GM12878 (cell line): ENCODE measurements around the gene CDH4. TPM values are rescaled to one million over a fixed set of nuclear protein-coding genes. Genes with fewer than 3 reads are reported as not detected.

Experiments
- ATAC-seq: fragments of 200-7000 bp; cut with Tn5 transposase; 3 replicates; pipeline ENCODE4 v1.9.1; 2020; ENCODE audit warnings: mild to moderate bottlenecking, moderate library complexity
- BruUV-seq: library from RNA; stranded (reverse); fragments of 400-500 nt; replicated peaks from 2 replicates; lab custom pipeline; 2021; lab: Mats Ljungman, UMichigan
- CTCF ChIA-PET: fragments of 300-600 bp; sonication (Branson Sonifier 250); formaldehyde crosslinking; extraction: SDS; loops from one replicate; lab custom pipeline; 2021; ENCODE audit warnings: inconsistent platforms; lab: Yijun Ruan, JAX
- POLR2A ChIA-PET: fragments of 350-600 bp; formaldehyde crosslinking; extraction: SDS; loops from one replicate; lab custom pipeline; 2021; ENCODE audit warnings: inconsistent platforms; lab: Charles Lee
- RAD21 ChIA-PET: fragments of 300-600 bp; sonication (Branson Sonifier 250); formaldehyde crosslinking; loops from one replicate; lab custom pipeline; 2023; ENCODE audit warnings: antibody characterized with exemption; ENCODE audit not compliant: unreplicated experiment; lab: Charles Lee
- SMC1A ChIA-PET: fragments of 300-600 bp; sonication (Branson Sonifier 250); formaldehyde crosslinking; loops from one replicate; lab custom pipeline; 2023; ENCODE audit not compliant: unreplicated experiment, uncharacterized antibody; lab: Charles Lee
- DNase-seq: peaks from one replicate; pipeline ENCODE4 v3.0.0-alpha.2; 2011; ENCODE audit warnings: low read depth, low spot score
- FAIRE-seq: peaks from 3 replicates; lab custom pipeline; 2011; peaks lifted over from hg19 to GRCh38; lab: Jason Lieb, UNC
- H2AFZ ChIP-seq: 2 replicates; pipeline ENCODE4 v1.6.0; 2011; ENCODE audit warnings: low read depth, low read length, control low read depth; ENCODE audit not compliant: control insufficient read depth
- H3K27ac ChIP-seq: 2 replicates; pipeline ENCODE4 v1.5.1; 2011; ENCODE audit warnings: control low read depth; ENCODE audit not compliant: control insufficient read depth, insufficient read depth
- H3K27me3 ChIP-seq, 2 experiments: replicated peaks in 1 of 2; 2 replicates each; pipeline versions ENCODE4 v1.6.0 to v1.6.1; 2011; ENCODE audit warnings: low read length in 1 of 2; ENCODE audit not compliant: control insufficient read depth in 2 of 2, insufficient read depth in 2 of 2
- H3K36me3 ChIP-seq, 2 experiments: 2 replicates each; pipeline ENCODE4 v1.5.1; 2011; ENCODE audit warnings: low read length in 1 of 2; ENCODE audit not compliant: control insufficient read depth in 2 of 2, insufficient read depth in 2 of 2
- H3K4me1 ChIP-seq: 2 replicates; pipeline ENCODE4 v1.6.1; 2011; ENCODE audit warnings: mild to moderate bottlenecking, low read length, moderate library complexity, mixed read lengths; ENCODE audit not compliant: control insufficient read depth, insufficient read depth
- H3K4me2 ChIP-seq: 2 replicates; pipeline ENCODE4 v1.6.0; 2011; ENCODE audit warnings: control low read depth; ENCODE audit not compliant: control insufficient read depth, insufficient read depth
- H3K4me3 ChIP-seq: fragments of 200-600 bp; sonication (generic); 2 replicates; pipeline ENCODE4 v1.5.1; 2016
- H3K79me2 ChIP-seq: 2 replicates; pipeline ENCODE4 v1.6.0; 2011; ENCODE audit warnings: low read length; ENCODE audit not compliant: control insufficient read depth, insufficient read depth
- H3K9ac ChIP-seq: 2 replicates; pipeline ENCODE4 v1.8.0; 2011; ENCODE audit warnings: low read length, control low read depth, mixed read lengths; ENCODE audit not compliant: control insufficient read depth, insufficient read depth
- H3K9me3 ChIP-seq: replicated peaks from 3 replicates; pipeline ENCODE4 v1.5.1; 2011; ENCODE audit warnings: mild to moderate bottlenecking, low read length; ENCODE audit not compliant: control insufficient read depth, insufficient read depth
- H4K20me1 ChIP-seq: 2 replicates; pipeline ENCODE4 v1.6.0; 2011; ENCODE audit not compliant: control insufficient read depth, insufficient read depth
- ATF3 ChIP-seq: IDR thresholded peaks from 2 replicates; pipeline ENCODE4 v1.6.1; 2011; ENCODE audit warnings: low read depth, mild to moderate bottlenecking, low read length, moderate library complexity, borderline replicate concordance; ENCODE audit errors: extremely low read depth
- CHD2 ChIP-seq: IDR thresholded peaks from 2 replicates; pipeline ENCODE4 v1.6.1; 2011; ENCODE audit warnings: low read depth, low read length, improper control_type of control experiment, borderline replicate concordance
- E4F1 ChIP-seq: fragments of 450-650 bp; IDR thresholded peaks from 2 replicates; pipeline ENCODE4 v1.6.1; 2018; ENCODE audit warnings: borderline replicate concordance, mild to moderate bottlenecking; ENCODE audit not compliant: partially characterized antibody
- GATAD2B ChIP-seq: fragments of 450-650 bp; conservative IDR thresholded peaks from 2 replicates; pipeline ENCODE4 v1.6.1; 2017; ENCODE audit warnings: low read depth, mild to moderate bottlenecking, moderate library complexity
- IRF3 ChIP-seq: fragments of 450-650 bp; IDR thresholded peaks from 2 replicates; pipeline ENCODE4 v1.6.1; 2014; ENCODE audit warnings: mild to moderate bottlenecking
- IRF4 ChIP-seq: IDR thresholded peaks from 2 replicates; pipeline ENCODE4 v1.6.1; 2011; ENCODE audit warnings: low read depth, low read length
- LARP7 ChIP-seq: fragments of 450-650 bp; IDR thresholded peaks from 2 replicates; pipeline ENCODE4 v1.6.1; 2017; ENCODE audit warnings: mild to moderate bottlenecking
- POLR2A ChIP-seq: IDR thresholded peaks from 2 replicates; pipeline ENCODE4 v1.6.1; 2011; ENCODE audit warnings: low read depth, mild to moderate bottlenecking, low read length
- RUNX3 ChIP-seq: IDR thresholded peaks from 2 replicates; pipeline ENCODE4 v1.6.1; 2012; ENCODE audit warnings: low read length, inconsistent platforms
- ZNF622 ChIP-seq: fragments of 450-650 bp; IDR thresholded peaks from 2 replicates; pipeline ENCODE4 v1.6.1; 2017; ENCODE audit warnings: mild to moderate bottlenecking, inconsistent platforms
- ZZZ3 ChIP-seq: IDR thresholded peaks from 2 replicates; pipeline ENCODE4 v1.6.1; 2011; ENCODE audit warnings: low read depth; ENCODE audit not compliant: control insufficient read depth, insufficient read length
- WGBS: methylation state at CpG from one replicate; pipeline ENCODE4 v1.1.6; 2016; ENCODE audit warnings: low lambda C conversion rate; ENCODE audit not compliant: insufficient replicate concordance, insufficient coverage; ENCODE audit errors: missing lambda C conversion rate; 5-methylcytosine and 5-hydroxymethylcytosine counted together
- in situ Hi-C: fragments of 300-500 bp; cut with MboI; formaldehyde crosslinking; loops from 9 replicates; pipeline ENCODE4 v1.14.3; 2018; ENCODE audit warnings: mixed read lengths
- intact Hi-C: fragments of 100-400 bp; cut with micrococcal nuclease; formaldehyde crosslinking; loops from one replicate; pipeline ENCODE4 v1.14.2; 2022; ENCODE audit not compliant: unreplicated experiment
- polyA plus RNA-seq, 11 experiments: library from polyadenylated mRNA; depleted of rRNA in 4 of 11; unstranded in 6 of 11; stranded (reverse) in 5 of 11; fragments of >200 nt; fragmentation: Nextera tagmentation in 4 of 11; fragmentation: Illumina TruSeq in 1 of 11; extraction: Ambion mirVana in 4 of 11; extraction: Trizol in 1 of 11; gene quantifications; 1 replicate in 1 of 11; 2 replicates in 10 of 11; pipeline versions ENCODE4 v1.2.1 to v1.2.3, GENCODE V29; 2011 to 2016; ENCODE audit warnings: inconsistent platforms in 2 of 11, missing spikeins in 2 of 11, low read depth in 1 of 11
- total RNA-seq, 4 experiments: library from RNA; depleted of rRNA in 3 of 4; stranded (reverse); fragments of >200 nt in 3 of 4; fragmentation: Illumina TruSeq in 1 of 4; extraction: Trizol in 1 of 4; gene quantifications; 2 replicates each; pipeline versions ENCODE4 v1.2.1 to v1.2.3, GENCODE V29; 2013 to 2021

The CDH4 gene
- total and polyA plus RNA-seq, 10 of the 15 experiments (the other 5 are each of a cell fraction or from before 2014, with no cell fraction given): not detected

GRCh38 chr20:61861858-61862257 is 609.8 kb downstream of the CDH4 start:
- H3K36me3 ChIP-seq: no peaks in the 10 kb centered on the region
- no peak overlapping the region for H3K4me3 ChIP-seq
- ChIA-PET POLR2A (no interaction called here), SMC1A (no interaction called here), CTCF (no interaction called here), RAD21 (no interaction called here)
- H3K27ac ChIP-seq: no peak overlapping the region
- ATAC-seq (no peak), DNase-seq (no peak), FAIRE-seq (no peak)
- no peaks in the 10 kb centered on the region; a peak in 1 of 4 replicates for H3K27me3 ChIP-seq
- intact Hi-C loops (no loop called here), in situ Hi-C loops (no loop called here)
- WGBS: 75% methylated on average over 15 of the region's 15 CpGs
- no peak overlapping the region for H3K9ac ChIP-seq
- no peaks in the 10 kb centered on the region for H3K79me2 ChIP-seq
- no peak overlapping the region for H3K4me2 ChIP-seq
- H4K20me1 ChIP-seq: no peaks in the 10 kb centered on the region
- no peaks in the 10 kb centered on the region; the same call in 2 of the 3 replicates for H3K9me3 ChIP-seq
- BruUV-seq: no TSS peak
- TF ChIP-seq ZNF622 (no peak), LARP7 (no peak), IRF3 (no peak), CHD2 (no peak), RUNX3 (no peak), ZZZ3 (no peak), GATAD2B (no peak), IRF4 (no peak), POLR2A (no peak), E4F1 (no peak), ATF3 (no peak)
- H3K4me1 ChIP-seq: no peaks in the 10 kb centered on the region
- no peak overlapping the region for H2AFZ ChIP-seq
